ENCODE measurements around the gene SRGAP3.

- TF ChIP-seq CTCF (conservative IDR thresholded peaks at IDR 0.05; ENCODE audit: low read depth, low read length) (no peak), EZH2 (IDR thresholded peaks at IDR 0.05; ENCODE audit: borderline replicate concordance, low read depth, low read length, poor library complexity, severe bottlenecking) (no peak)
Observed at GRCh38 chr3:9207116-9207763, 42.2 kb downstream of the SRGAP3 start.

Data from A673 (cell line).